Measurements from ENCODE around the gene EYA2.
A peak's percentile ranks its signal among the peaks of the same experiment; 100 is the strongest.

The EYA2 gene

GRCh38 chr20:47035026-47035590 lies 140.5 kb downstream of the EYA2 start:
- TF ChIP-seq, protein P1, sequence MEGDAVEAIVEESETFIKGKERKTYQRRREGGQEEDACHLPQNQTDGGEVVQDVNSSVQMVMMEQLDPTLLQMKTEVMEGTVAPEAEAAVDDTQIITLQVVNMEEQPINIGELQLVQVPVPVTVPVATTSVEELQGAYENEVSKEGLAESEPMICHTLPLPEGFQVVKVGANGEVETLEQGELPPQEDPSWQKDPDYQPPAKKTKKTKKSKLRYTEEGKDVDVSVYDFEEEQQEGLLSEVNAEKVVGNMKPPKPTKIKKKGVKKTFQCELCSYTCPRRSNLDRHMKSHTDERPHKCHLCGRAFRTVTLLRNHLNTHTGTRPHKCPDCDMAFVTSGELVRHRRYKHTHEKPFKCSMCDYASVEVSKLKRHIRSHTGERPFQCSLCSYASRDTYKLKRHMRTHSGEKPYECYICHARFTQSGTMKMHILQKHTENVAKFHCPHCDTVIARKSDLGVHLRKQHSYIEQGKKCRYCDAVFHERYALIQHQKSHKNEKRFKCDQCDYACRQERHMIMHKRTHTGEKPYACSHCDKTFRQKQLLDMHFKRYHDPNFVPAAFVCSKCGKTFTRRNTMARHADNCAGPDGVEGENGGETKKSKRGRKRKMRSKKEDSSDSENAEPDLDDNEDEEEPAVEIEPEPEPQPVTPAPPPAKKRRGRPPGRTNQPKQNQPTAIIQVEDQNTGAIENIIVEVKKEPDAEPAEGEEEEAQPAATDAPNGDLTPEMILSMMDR (IDR thresholded peaks at IDR 0.05; ENCODE audit: low read depth, low read length): no peak

GRCh38 chr20:47036091-47036870 lies 141.6 kb downstream of the EYA2 start:
- H3K4me3 ChIP-seq (replicated peaks in 1 of 2; ENCODE audit: low read depth in 2 of 2, low read length in 2 of 2): no peak overlapping the region
- TF ChIP-seq, protein P1 (IDR thresholded peaks at IDR 0.05; ENCODE audit: low read depth, low read length): no peak
- DNase-seq (ENCODE audit: low read depth in 2 of 2): no peak

More at GRCh38 chr20:47035026-47035590, 140.5 kb downstream of the EYA2 start:
- DNase-seq (ENCODE audit: low read depth in 2 of 2): no peak
- H3K4me3 ChIP-seq (replicated peaks in 1 of 2; ENCODE audit: low read depth in 2 of 2, low read length in 2 of 2): no peak overlapping the region

GRCh38 chr20:47038566-47039560 lies 144.2 kb downstream of the EYA2 start:
- no peak overlapping the region for H3K4me3 ChIP-seq (replicated peaks in 1 of 2; ENCODE audit: low read depth in 2 of 2, low read length in 2 of 2)
- TF ChIP-seq, protein P1 (IDR thresholded peaks at IDR 0.05; ENCODE audit: low read depth, low read length): no peak

GRCh38 chr20:47040506-47041125 lies 146.0 kb downstream of the EYA2 start:
- no peak for DNase-seq (ENCODE audit: low read depth in 2 of 2)
- TF ChIP-seq, protein P1 (IDR thresholded peaks at IDR 0.05; ENCODE audit: low read depth, low read length): no peak
- no peak overlapping the region for H3K4me3 ChIP-seq (replicated peaks in 1 of 2; ENCODE audit: low read depth in 2 of 2, low read length in 2 of 2)

More at GRCh38 chr20:47038566-47039560, 144.2 kb downstream of the EYA2 start:
- DNase-seq (ENCODE audit: low read depth in 2 of 2): peak in 1 of 2 donors; percentile 36

GRCh38 chr20:47041396-47041899 lies 146.8 kb downstream of the EYA2 start:
- TF ChIP-seq, protein P1 (IDR thresholded peaks at IDR 0.05; ENCODE audit: low read depth, low read length): no peak
- no peak overlapping the region for H3K4me3 ChIP-seq (replicated peaks in 1 of 2; ENCODE audit: low read depth in 2 of 2, low read length in 2 of 2)

DNA sequence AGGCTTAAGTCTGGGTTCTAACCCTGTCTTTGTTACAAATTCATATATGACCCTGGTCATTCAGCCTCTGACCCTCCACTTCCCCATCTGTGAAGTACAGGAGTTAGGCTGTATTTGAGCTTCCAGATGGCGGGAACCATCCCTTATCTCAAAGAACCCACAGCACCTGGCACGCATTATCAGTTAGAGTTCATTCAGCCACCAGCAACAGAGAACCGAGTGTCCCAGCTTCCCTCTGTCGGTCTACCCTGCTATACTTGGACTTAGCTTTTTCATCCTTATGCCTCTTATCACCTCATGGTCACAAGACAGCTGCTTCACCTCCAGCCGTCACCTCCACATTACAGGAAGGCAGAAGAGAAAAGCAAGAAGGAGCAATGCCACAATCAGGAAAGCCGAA lies 147.8 kb downstream of the EYA2 start:
- no peak overlapping the region for H3K4me3 ChIP-seq (replicated peaks in 1 of 2; ENCODE audit: low read depth in 2 of 2, low read length in 2 of 2)
- TF ChIP-seq, protein P1 (IDR thresholded peaks at IDR 0.05; ENCODE audit: low read depth, low read length): no peak
- DNase-seq (ENCODE audit: low read depth in 2 of 2): no peak

More at GRCh38 chr20:47041396-47041899, 146.8 kb downstream of the EYA2 start:
- DNase-seq (ENCODE audit: low read depth in 2 of 2): no peak
